Neutrophil (primary cell): ENCODE measurements around the gene OTULINL.

Source experiments
- H3K27ac ChIP-seq: fragments of 200-600 bp; sonication (generic); 2 replicates; pipeline ENCODE4 v1.5.1; 2016; ENCODE audit warnings: mild to moderate bottlenecking, moderate library complexity
- H3K27me3 ChIP-seq: fragments of 200-600 bp; sonication (generic); 2 replicates; pipeline ENCODE4 v1.6.0; 2016; ENCODE audit warnings: mild to moderate bottlenecking
- H3K36me3 ChIP-seq: fragments of 200-600 bp; sonication (generic); 2 replicates; pipeline ENCODE4 v1.5.1; 2017
- H3K4me1 ChIP-seq, 2 experiments: fragments of 200-600 bp in 1 of 2; sonication (generic) in 1 of 2; 1 replicate in 1 of 2; 2 replicates in 1 of 2; pipeline versions ENCODE4 v1.5.1 to v1.6.1; 2013 to 2016; ENCODE audit warnings: low read depth in 1 of 2, low read length in 1 of 2, mild to moderate bottlenecking in 1 of 2, moderate library complexity in 1 of 2; ENCODE audit not compliant: control insufficient read depth in 1 of 2, insufficient read depth in 1 of 2
- H3K4me3 ChIP-seq, 2 experiments: fragments of 200-600 bp in 1 of 2; sonication (generic) in 1 of 2; 1 replicate in 1 of 2; 2 replicates in 1 of 2; pipeline ENCODE4 v1.5.1; 2013 to 2016; ENCODE audit warnings: low read depth in 1 of 2, low read length in 1 of 2, mild to moderate bottlenecking in 1 of 2, moderate library complexity in 1 of 2
- H3K9me3 ChIP-seq: fragments of 200-600 bp; sonication (generic); 2 replicates; pipeline ENCODE4 v1.5.1; 2016
- CTCF ChIP-seq: fragments of 200-600 bp; sonication (generic); IDR thresholded peaks from 2 replicates; pipeline ENCODE4 v1.5.1; 2016; ENCODE audit warnings: antibody characterized with exemption

Gene OTULINL

GRCh38 chr5:14611737-14612136 lies 30.1 kb downstream of the OTULINL start:
- Histone ChIP-seq H3K4me3 (no peak overlapping the region), H3K27me3 (no peaks in the 10 kb centered on the region), H3K27ac (no peak overlapping the region), H3K36me3 (peaks cover 82% of the 10 kb centered on the region), H3K9me3 (no peaks in the 10 kb centered on the region), H3K4me1 (peaks cover 20% of the 10 kb centered on the region in 2 experiments)
- TF ChIP-seq CTCF, result no peak

GRCh38 chr5:14614490-14614889 lies 32.9 kb downstream of the OTULINL start:
- no peak overlapping the region for H3K27ac ChIP-seq
- TF ChIP-seq CTCF, result no peak
- H3K9me3 ChIP-seq, result no peaks in the 10 kb centered on the region
- H3K4me3 ChIP-seq, result no peak overlapping the region
- peaks cover 93% of the 10 kb centered on the region for H3K36me3 ChIP-seq
- no peaks in the 10 kb centered on the region for H3K27me3 ChIP-seq
- H3K4me1 ChIP-seq, result no peaks in the 10 kb centered on the region

- Histone ChIP-seq H3K4me3 (no peak overlapping the region), H3K27ac (no peak overlapping the region), H3K9me3 (no peaks in the 10 kb centered on the region), H3K4me1 (no peaks in the 10 kb centered on the region), H3K27me3 (no peaks in the 10 kb centered on the region), H3K36me3 (peaks cover 86% of the 10 kb centered on the region)
- TF ChIP-seq CTCF, result no peak
Observed at GRCh38 chr5:14615365-14615764, 33.8 kb downstream of the OTULINL start.

- Histone ChIP-seq H3K4me1 (no peaks in the 10 kb centered on the region), H3K9me3 (no peaks in the 10 kb centered on the region), H3K27ac (no peak overlapping the region), H3K4me3 (no peak overlapping the region), H3K27me3 (no peaks in the 10 kb centered on the region), H3K36me3 (peaks cover 66% of the 10 kb centered on the region)
- no peak for TF ChIP-seq CTCF
Observed at GRCh38 chr5:14617441-14617840, 35.8 kb downstream of the OTULINL start.

- H3K27ac ChIP-seq, result no peak overlapping the region
- no peak overlapping the region for H3K4me3 ChIP-seq
- no peak for TF ChIP-seq CTCF
- peaks cover 8% of the 10 kb centered on the region for H3K36me3 ChIP-seq
- H3K4me1 ChIP-seq, result peaks cover 10 to 18% of the 10 kb centered on the region in 2 experiments
- no peaks in the 10 kb centered on the region for H3K9me3 ChIP-seq
- no peaks in the 10 kb centered on the region for H3K27me3 ChIP-seq
Observed at GRCh38 chr5:14627270-14627669, 45.7 kb downstream of the OTULINL start.

GRCh38 chr5:14628346-14628745 lies 46.8 kb downstream of the OTULINL start:
- Histone ChIP-seq H3K36me3 (peaks cover 8% of the 10 kb centered on the region), H3K9me3 (no peaks in the 10 kb centered on the region)
- TF ChIP-seq CTCF, result no peak

More at GRCh38 chr5:14628346-14628745, 46.8 kb downstream of the OTULINL start:
- Histone ChIP-seq H3K27ac (no peak overlapping the region), H3K27me3 (no peaks in the 10 kb centered on the region), H3K4me3 (no peak overlapping the region), H3K4me1 (peaks cover 10 to 18% of the 10 kb centered on the region in 2 experiments)
